Mucosa of descending colon (tissue), 3 donors: ENCODE results near the gene RNF214. TPM values are rescaled to one million over a fixed set of nuclear protein-coding genes. Genes with fewer than 3 reads are reported as not detected.

ENCODE experiments used
- ATAC-seq: fragments of 200-7000 bp; cut with Tn5 transposase; one replicate; pipeline ENCODE4 v1.9.1; 2020; ENCODE audit warnings: mild to moderate bottlenecking, moderate library complexity
- DNase-seq, 3 donors: peaks; one replicate each; pipeline ENCODE4 v3.0.0-alpha.2; 2020
- H3K36me3 ChIP-seq: fragments of 200-600 bp; one replicate; pipeline ENCODE4 v1.8.0; 2021; ENCODE audit warnings: low read depth, mild to moderate bottlenecking
- H3K4me1 ChIP-seq: fragments of 200-600 bp; one replicate; pipeline ENCODE4 v1.8.0; 2021; ENCODE audit warnings: low read depth, mild to moderate bottlenecking
- H3K4me3 ChIP-seq: fragments of 200-600 bp; one replicate; pipeline ENCODE4 v1.8.0; 2021; ENCODE audit warnings: mild to moderate bottlenecking
- H3K9me3 ChIP-seq: fragments of 200-600 bp; one replicate; pipeline ENCODE4 v1.8.0; 2021; ENCODE audit warnings: mild to moderate bottlenecking
- CTCF ChIP-seq: fragments of 200-600 bp; IDR thresholded peaks from one replicate; pipeline ENCODE4 v1.8.0; 2022; ENCODE audit warnings: antibody characterized with exemption, mild to moderate bottlenecking
- intact Hi-C, 2 donors: fragments of 100-400 bp; cut with DNase I in 1 of 2; cut with micrococcal nuclease in 1 of 2; formaldehyde crosslinking; loops; one replicate each; pipeline versions ENCODE4 v1.11.0 to v1.11.1; 2022; cut with DNase I, micrococcal nuclease
- total RNA-seq, 3 donors: library from RNA; stranded (reverse); fragmentation: NEBNext Ultra II Directional in 2 of 3; extraction: Animal tissue kit (Norgen Biotek cat#: 25700) in 2 of 3; gene quantifications; one replicate each; pipeline versions ENCODE4 v1.2.1 to v1.2.4, GENCODE V29; 2021 to 2023
- donor health status: DM: no; HTN: no; CAD: no; lungs with moderate emphysema.
- donor health status: DM: no; HTN: no; CAD: no.
- donor health status: DM: no; HTN: yes; CAD: no.

RNF214 gene
- total RNA-seq, 3 donors from 2014 or later = 22.0 to 38.1 (median 25.4) TPM

- H3K4me1 ChIP-seq = peaks cover 2% of the 10 kb centered on the region
- H3K9me3 ChIP-seq = no peaks in the 10 kb centered on the region
- ATAC-seq (peak; percentile 36), DNase-seq (no peak)
- no peak for TF ChIP-seq CTCF
- no peaks in the 10 kb centered on the region for H3K36me3 ChIP-seq
- intact Hi-C loops = no loop called here
- no peak overlapping the region for H3K4me3 ChIP-seq
Observed at GRCh38 chr11:117239295-117239694, 6.8 kb downstream of the RNF214 start.

GRCh38 chr11:117248341-117248740 lies 15.9 kb downstream of the RNF214 start:
- no peaks in the 10 kb centered on the region for H3K9me3 ChIP-seq
- ATAC-seq (no peak), DNase-seq (no peak)
- intact Hi-C loops = no loop called here
- no peak for TF ChIP-seq CTCF
- no peak overlapping the region for H3K4me3 ChIP-seq
- H3K4me1 ChIP-seq = no peaks in the 10 kb centered on the region
- no peaks in the 10 kb centered on the region for H3K36me3 ChIP-seq

GRCh38 chr11:117249571-117249970 lies 17.1 kb downstream of the RNF214 start:
- intact Hi-C loops = no loop called here
- H3K4me3 ChIP-seq = no peak overlapping the region
- DNase-seq (no peak), ATAC-seq (no peak)
- TF ChIP-seq CTCF = no peak
- H3K36me3 ChIP-seq = no peaks in the 10 kb centered on the region
- H3K4me1 ChIP-seq = no peaks in the 10 kb centered on the region
- no peaks in the 10 kb centered on the region for H3K9me3 ChIP-seq

- no peak for TF ChIP-seq CTCF
- no peak for DNase-seq
- no peak for ATAC-seq
- intact Hi-C loops = no loop called here
- H3K9me3 ChIP-seq = no peaks in the 10 kb centered on the region
- no peaks in the 10 kb centered on the region for H3K4me1 ChIP-seq
- H3K4me3 ChIP-seq = no peak overlapping the region
- H3K36me3 ChIP-seq = no peaks in the 10 kb centered on the region
Observed at GRCh38 chr11:117251506-117251905, 19.0 kb downstream of the RNF214 start.

- DNase-seq (no peak), ATAC-seq (no peak)
- no peak for TF ChIP-seq CTCF
- intact Hi-C loops = no loop called here
- Histone ChIP-seq H3K9me3 (no peaks in the 10 kb centered on the region), H3K36me3 (no peaks in the 10 kb centered on the region), H3K4me1 (no peaks in the 10 kb centered on the region), H3K4me3 (no peak overlapping the region)
Observed at GRCh38 chr11:117255966-117256365, 23.5 kb downstream of the RNF214 start.

- no peak for ATAC-seq
- H3K4me1 ChIP-seq = no peaks in the 10 kb centered on the region
- H3K4me3 ChIP-seq = no peak overlapping the region
- no peak for DNase-seq
- intact Hi-C loops = no loop called here
- H3K9me3 ChIP-seq = no peaks in the 10 kb centered on the region
- H3K36me3 ChIP-seq = no peaks in the 10 kb centered on the region
- TF ChIP-seq CTCF = no peak
Observed at GRCh38 chr11:117256573-117256972, 24.1 kb downstream of the RNF214 start.
